Nucleus accumbens (tissue), 56 donors: ENCODE measurements around the gene HES4.

Experiments
- DNase-seq, 56 donors: peaks; one replicate each; lab custom pipeline; 2025; lab: John Stamatoyannopoulos, UW

HES4 gene

GRCh38 chr1:954927-955326, 45.0 kb downstream of the HES4 start:
- DNase-seq = no peak

- DNase-seq = no peak
These were observed 46.2 kb downstream of the HES4 start for GRCh38 chr1:953524-954320.

- DNase-seq = no peak
These were observed 47.3 kb downstream of the HES4 start for GRCh38 chr1:952603-953002.

GRCh38 chr1:952201-952600, 47.7 kb downstream of the HES4 start:
- no peak for DNase-seq

- no peak for DNase-seq
These were observed 48.5 kb downstream of the HES4 start for GRCh38 chr1:951364-951763.

- no peak for DNase-seq
These were observed 49.0 kb downstream of the HES4 start for GRCh38 chr1:950881-951280.

- no peak for DNase-seq
These were observed 49.6 kb downstream of the HES4 start for GRCh38 chr1:950268-950667.
